ENCODE results near the gene MT1HL1.
"Not testable (repeated sequence)": the region's sequence is repeated elsewhere in the genome, so short reads cannot be mapped to it uniquely, and the experiment has no call there.

The MT1HL1 gene

GRCh38 chr1:236978740-236979139 is 25.5 kb downstream of the MT1HL1 start:
- no peak for DNase-seq (ENCODE audit: low read depth in 2 of 2)

- no peak for DNase-seq (ENCODE audit: low read depth in 2 of 2)
These were observed 28.8 kb downstream of the MT1HL1 start for GRCh38 chr1:236975461-236975860.

GRCh38 chr1:236974025-236974424 is 30.2 kb downstream of the MT1HL1 start:
- not testable (repeated sequence) for DNase-seq (ENCODE audit: low read depth in 2 of 2)

GRCh38 chr1:236966636-236967035 is 37.6 kb downstream of the MT1HL1 start:
- DNase-seq (ENCODE audit: low read depth in 2 of 2), result no peak

- no peak for DNase-seq (ENCODE audit: low read depth in 2 of 2)
These were observed 40.3 kb downstream of the MT1HL1 start for GRCh38 chr1:236963920-236964319.

- DNase-seq (ENCODE audit: low read depth in 2 of 2), result no peak
These were observed 45.1 kb downstream of the MT1HL1 start for GRCh38 chr1:236959112-236959511.

- no peak for DNase-seq (ENCODE audit: low read depth in 2 of 2)
These were observed 47.0 kb downstream of the MT1HL1 start for GRCh38 chr1:236957235-236957634.
